HCT116 (cell line): Measurements from ENCODE around the gene BSCL2. TPM values are rescaled to one million over a fixed set of nuclear protein-coding genes. Genes with fewer than 3 reads are reported as not detected.
"Not testable (repeated sequence)": the region's sequence is repeated elsewhere in the genome, so short reads cannot be mapped to it uniquely, and the experiment has no call there.

Source experiments
- ATAC-seq: fragments of 200-7000 bp; cut with Tn5 transposase; 2 replicates; pipeline ENCODE4 v1.9.1; 2020; ENCODE audit warnings: mild to moderate bottlenecking, moderate library complexity
- BruUV-seq: library from RNA; stranded (reverse); fragments of 400-500 nt; replicated peaks from 2 replicates; lab custom pipeline; 2021; lab: Mats Ljungman, UMichigan
- CTCF ChIA-PET: fragments of 300-600 bp; sonication (Branson Sonifier 250); formaldehyde crosslinking; loops from one replicate; lab custom pipeline; 2021; ENCODE audit warnings: antibody characterized with exemption; lab: Charles Lee
- POLR2A ChIA-PET: fragments of 300-600, 350-600 bp; sonication (Branson Sonifier 250); formaldehyde crosslinking; loops from one replicate; lab custom pipeline; 2021; ENCODE audit warnings: antibody characterized with exemption; lab: Charles Lee
- RAD21 ChIA-PET, 2 experiments: fragments of 300-600 bp; sonication (Branson Sonifier 250); formaldehyde crosslinking; loops; one replicate each; lab custom pipeline; 2023; ENCODE audit warnings: low total read pairs in 2 of 2; ENCODE audit not compliant: uncharacterized antibody in 2 of 2, unreplicated experiment in 2 of 2, low non-redundant PET in 1 of 2; lab: Charles Lee
- DNase-seq: peaks from one replicate; pipeline ENCODE4 v3.0.0-alpha.2; 2010; ENCODE audit warnings: low read depth, low spot score
- H2AFZ ChIP-seq: fragments of 200-600 bp; shearing (Covaris generic), sonication (generic); 2 replicates; pipeline ENCODE4 v1.6.1; 2017; ENCODE audit warnings: low read depth, mixed run types, mixed read lengths, antibody characterized with exemption, low read length; ENCODE audit not compliant: poor library complexity, severe bottlenecking
- H3K27ac ChIP-seq: 2 replicates; pipeline ENCODE4 v1.5.1; 2012; ENCODE audit warnings: low read depth, low read length
- H3K27me3 ChIP-seq: fragments of 200-600 bp; sonication (generic); 2 replicates; pipeline ENCODE4 v1.6.1; 2016; ENCODE audit warnings: mixed run types, low read length, mixed read lengths; ENCODE audit not compliant: insufficient read depth
- H3K36me3 ChIP-seq, 2 experiments: fragments of 200-500 bp in 1 of 2; fragments of 200-600 bp in 1 of 2; sonication (Bioruptor generic) in 1 of 2; sonication (generic) in 1 of 2; 2 replicates each; pipeline versions ENCODE4 v1.5.1 to v1.6.1; 2014 to 2016; ENCODE audit warnings: low read length in 2 of 2, inconsistent platforms in 1 of 2, mixed read lengths in 1 of 2, mixed run types in 1 of 2; ENCODE audit not compliant: insufficient read depth in 2 of 2, control insufficient read depth in 1 of 2
- H3K4me1 ChIP-seq, 2 experiments: fragments of 200-600 bp in 1 of 2; sonication (generic) in 1 of 2; 2 replicates each; pipeline versions ENCODE4 v1.5.1 to v1.6.1; 2012 to 2017; ENCODE audit warnings: low read length in 2 of 2, inconsistent platforms in 1 of 2, mild to moderate bottlenecking in 1 of 2, mixed read lengths in 1 of 2, mixed run types in 1 of 2, moderate library complexity in 1 of 2; ENCODE audit not compliant: insufficient read depth in 2 of 2, control insufficient read depth in 1 of 2
- H3K4me2 ChIP-seq: fragments of 200-600 bp; sonication (generic); 2 replicates; pipeline ENCODE4 v1.6.1; 2017; ENCODE audit warnings: mixed run types, low read length, mixed read lengths
- H3K4me3 ChIP-seq, 2 experiments: fragments of 200-600 bp in 1 of 2; sonication (generic) in 1 of 2; replicated peaks in 1 of 2; 2 replicates each; pipeline ENCODE4 v1.5.1; 2011 to 2016; ENCODE audit warnings: low read length in 2 of 2, control low read depth in 1 of 2, low read depth in 1 of 2, mild to moderate bottlenecking in 1 of 2, mixed read lengths in 1 of 2, mixed run types in 1 of 2
- H3K79me2 ChIP-seq: fragments of 200-600 bp; sonication (generic); 2 replicates; pipeline ENCODE4 v1.6.1; 2017; ENCODE audit warnings: mild to moderate bottlenecking, mixed run types, low read length, moderate library complexity, mixed read lengths; ENCODE audit not compliant: insufficient read depth
- H3K9ac ChIP-seq: fragments of 200-600 bp; sonication (generic); 2 replicates; pipeline ENCODE4 v1.6.1; 2016; ENCODE audit warnings: low read length, mixed read lengths
- H3K9me2 ChIP-seq: fragments of 200-600 bp; sonication (generic), shearing (Covaris generic); 2 replicates; pipeline ENCODE4 v1.6.1; 2017; ENCODE audit warnings: mixed run types, mild to moderate bottlenecking, moderate library complexity; ENCODE audit not compliant: insufficient read depth
- H3K9me3 ChIP-seq, 2 experiments: fragments of 200-500 bp in 1 of 2; fragments of 200-600 bp in 1 of 2; sonication (Bioruptor generic) in 1 of 2; sonication (generic) in 1 of 2; 2 replicates each; pipeline ENCODE4 v1.6.1; 2014 to 2017; ENCODE audit warnings: low read length in 2 of 2, mixed read lengths in 2 of 2, inconsistent platforms in 1 of 2, low read depth in 1 of 2, mild to moderate bottlenecking in 1 of 2, mixed run types in 1 of 2, moderate library complexity in 1 of 2; ENCODE audit not compliant: control insufficient read depth in 1 of 2, insufficient read depth in 1 of 2
- H4K20me1 ChIP-seq: fragments of 200-600 bp; sonication (generic), shearing (Covaris generic); 2 replicates; pipeline ENCODE4 v1.6.1; 2017; ENCODE audit warnings: mixed run types, mild to moderate bottlenecking, moderate library complexity; ENCODE audit not compliant: insufficient read depth
- ATF3 ChIP-seq: IDR thresholded peaks from 2 replicates; pipeline ENCODE4 v1.6.1; 2012
- CBX3 ChIP-seq: IDR thresholded peaks from 2 replicates; pipeline ENCODE4 v1.6.1; 2012; ENCODE audit warnings: low read depth
- CEBPB ChIP-seq: IDR thresholded peaks from 2 replicates; pipeline ENCODE4 v1.6.1; 2012; ENCODE audit warnings: low read depth
- CTCF ChIP-seq, 3 experiments: fragments of 200-600 bp in 1 of 3; sonication (generic) in 1 of 3; IDR thresholded peaks in 2 of 3; conservative IDR thresholded peaks in 1 of 3; 2 replicates each; pipeline ENCODE4 v1.5.1; 2012 to 2017; ENCODE audit warnings: low read depth in 2 of 3, low read length in 2 of 3, antibody characterized with exemption in 1 of 3, borderline replicate concordance in 1 of 3, control low read depth in 1 of 3, mild to moderate bottlenecking in 1 of 3, mixed read lengths in 1 of 3, mixed run types in 1 of 3, moderate library complexity in 1 of 3; ENCODE audit not compliant: insufficient read depth in 1 of 3
- EGR1 ChIP-seq: IDR thresholded peaks from 2 replicates; pipeline ENCODE4 v1.6.1; 2012; ENCODE audit warnings: low read depth
- EZH2 ChIP-seq: fragments of 200-600 bp; sonication (generic); IDR thresholded peaks from 2 replicates; pipeline ENCODE4 v1.6.1; 2017; ENCODE audit warnings: antibody characterized with exemption, mixed run types
- FOSL1 ChIP-seq: IDR thresholded peaks from 2 replicates; pipeline ENCODE4 v1.6.1; 2012; ENCODE audit warnings: low read depth
- MAX ChIP-seq: IDR thresholded peaks from 2 replicates; pipeline ENCODE4 v1.6.1; 2012
- POLR2A ChIP-seq: IDR thresholded peaks from 2 replicates; pipeline ENCODE4 v1.7.0; 2011; ENCODE audit warnings: borderline replicate concordance; ENCODE audit not compliant: insufficient read depth, insufficient read length; ENCODE audit errors: extremely low read depth
- POLR2AphosphoS5 ChIP-seq: IDR thresholded peaks from 2 replicates; pipeline ENCODE4 v1.6.1; 2011; ENCODE audit warnings: mild to moderate bottlenecking, low read depth, low read length, moderate library complexity
- RAD21 ChIP-seq: IDR thresholded peaks from 2 replicates; pipeline ENCODE4 v1.6.1; 2012; ENCODE audit warnings: low read depth, mild to moderate bottlenecking
- SIN3A ChIP-seq: IDR thresholded peaks from 2 replicates; pipeline ENCODE4 v1.6.1; 2012; ENCODE audit warnings: low read depth
- SP1 ChIP-seq: IDR thresholded peaks from 2 replicates; pipeline ENCODE4 v1.6.1; 2012; ENCODE audit warnings: low read depth
- TCF7L2 ChIP-seq: IDR thresholded peaks from 2 replicates; pipeline ENCODE4 v1.7.0; 2011; ENCODE audit warnings: borderline replicate concordance, inconsistent platforms; ENCODE audit not compliant: insufficient read depth, insufficient read length; ENCODE audit errors: extremely low read depth
- YY1 ChIP-seq: IDR thresholded peaks from 2 replicates; pipeline ENCODE4 v1.6.1; 2011; ENCODE audit warnings: low read length, low read depth, moderate library complexity, mild to moderate bottlenecking; ENCODE audit not compliant: insufficient replicate concordance; ENCODE audit errors: extremely low read depth
- ZBTB33 ChIP-seq: IDR thresholded peaks from 2 replicates; pipeline ENCODE4 v1.6.1; 2011; ENCODE audit warnings: mild to moderate bottlenecking, low read length, moderate library complexity; ENCODE audit not compliant: insufficient replicate concordance; ENCODE audit errors: extremely low read depth
- intact Hi-C: fragments of 100-400 bp; cut with micrococcal nuclease; formaldehyde crosslinking; loops from 2 replicates; pipeline ENCODE4 v1.10.0; 2022
- total RNA-seq: library from RNA; stranded (reverse); gene quantifications from one replicate; pipeline ENCODE4 v1.2.1, GENCODE V29; 2021; ENCODE audit not compliant: unreplicated experiment

Gene BSCL2
- total RNA-seq, 1 experiment from 2014 or later: 62.0 TPM

- CTCF ChIA-PET, BruUV-seq: not testable (repeated sequence)
- POLR2A ChIA-PET: interaction anchor here (1.6 kb wide), 1 partner anchor 22 kb away, joined by 4 read pairs; the partner anchor contains the start of genes HNRNPUL2 and TTC9C
These were observed 42.7 kb upstream of the BSCL2 start for GRCh38 chr11:62749931-62750330.

GRCh38 chr11:62747475-62748160 lies 40.4 kb upstream of the BSCL2 start:
- no peak for ATAC-seq
- POLR2A ChIA-PET: interaction anchor here (1.2 kb wide), 1 partner anchor 13 kb away, joined by 3 read pairs; the partner anchor contains the start of gene POLR2G
- TF ChIP-seq CTCF (IDR thresholded peaks at IDR 0.05 in 2 of 3, conservative IDR thresholded peaks at IDR 0.05 in 1 of 3; ENCODE audit: borderline replicate concordance in 1 of 3, insufficient read depth in 1 of 3, low read depth in 2 of 3, low read length in 2 of 3) (no peak), SIN3A (no peak), POLR2A (no peak), MAX (no peak), EGR1 (no peak), YY1 (no peak), TCF7L2 (no peak), CEBPB (no peak), CBX3 (no peak), ZBTB33 (no peak), SP1 (no peak), EZH2 (no peak), ATF3 (no peak), POLR2AphosphoS5 (no peak), RAD21 (no peak), FOSL1 (no peak)

More at GRCh38 chr11:62749931-62750330, 42.7 kb upstream of the BSCL2 start:
- intact Hi-C loops, RAD21 ChIA-PET, ATAC-seq, DNase-seq, H3K79me2 ChIP-seq, H3K36me3 ChIP-seq, H3K4me3 ChIP-seq, H3K27me3 ChIP-seq, H3K9ac ChIP-seq, H4K20me1 ChIP-seq, H2AFZ ChIP-seq, H3K27ac ChIP-seq, H3K4me2 ChIP-seq, H3K9me3 ChIP-seq, H3K9me2 ChIP-seq: not testable (repeated sequence)
- peaks cover 4 to 15% of the 10 kb centered on the region in 2 experiments; a peak in 3 of 4 replicates for H3K4me1 ChIP-seq

More at GRCh38 chr11:62747475-62748160, 40.4 kb upstream of the BSCL2 start:
- H3K9me3 ChIP-seq: no peaks in the 10 kb centered on the region
- CTCF ChIA-PET: no interaction called here
- no peaks in the 10 kb centered on the region for H3K27me3 ChIP-seq
- RAD21 ChIA-PET: no interaction called here
- no peak overlapping the region for H3K4me3 ChIP-seq
- DNase-seq: no peak
- H3K27ac ChIP-seq: no peak overlapping the region
- intact Hi-C loops: no loop called here
- no peak overlapping the region for H3K9ac ChIP-seq
- H3K4me2 ChIP-seq: no peak overlapping the region
- H3K9me2 ChIP-seq: no peaks in the 10 kb centered on the region
- no peaks in the 10 kb centered on the region for H3K79me2 ChIP-seq
- no peaks in the 10 kb centered on the region for H3K36me3 ChIP-seq
- no peaks in the 10 kb centered on the region for H4K20me1 ChIP-seq
- no peak overlapping the region for H2AFZ ChIP-seq
- no TSS peak for BruUV-seq
- no peaks in the 10 kb centered on the region; a peak in 1 of 4 replicates for H3K4me1 ChIP-seq
